Body of pancreas (tissue), 4 donors: ENCODE measurements around the gene THOC5. TPM values are rescaled to one million over a fixed set of nuclear protein-coding genes. Genes with fewer than 3 reads are reported as not detected.
"Not testable (repeated sequence)": the region's sequence is repeated elsewhere in the genome, so short reads cannot be mapped to it uniquely, and the experiment has no call there.

ENCODE experiments used
- ATAC-seq: fragments of 150-250 bp; one replicate; pipeline ENCODE4 v1.9.1; 2016
- DNase-seq, 4 donors: peaks; one replicate each; pipeline ENCODE4 v3.0.0-alpha.2; 2019
- H3K27ac ChIP-seq, 4 donors: fragments of 200-600 bp; sonication (generic); 1 replicate in 3 of 4; 2 replicates in 1 of 4; pipeline versions ENCODE4 v1.5.1 to v1.6.1; 2016 to 2019; ENCODE audit warnings: mild to moderate bottlenecking in 1 of 4, mixed read lengths in 1 of 4, moderate library complexity in 1 of 4
- H3K27me3 ChIP-seq, 2 donors: fragments of 200-600 bp; sonication (generic); one replicate each; pipeline ENCODE4 v1.6.0; 2016; ENCODE audit warnings: mild to moderate bottlenecking in 1 of 2
- H3K36me3 ChIP-seq, 2 donors: fragments of 200-600 bp; sonication (generic); replicated peaks in 1 of 2; 2 replicates each; pipeline ENCODE4 v1.5.1; 2016; ENCODE audit warnings: low read depth in 2 of 2; ENCODE audit not compliant: insufficient read depth in 1 of 2
- H3K4me1 ChIP-seq: fragments of 200-600 bp; sonication (generic); one replicate; pipeline ENCODE4 v1.6.0; 2016
- H3K4me3 ChIP-seq, 2 donors: fragments of 200-600 bp; sonication (generic); 1 replicate in 1 of 2; 2 replicates in 1 of 2; pipeline ENCODE4 v1.5.1; 2016 to 2019
- H3K9me3 ChIP-seq, 3 donors: fragments of 200-600 bp; sonication (generic); 1 replicate in 2 of 3; 2 replicates in 1 of 3; pipeline ENCODE4 v1.5.1; 2016
- POLR2A ChIP-seq, 3 donors: fragments of 450-650 bp; IDR thresholded peaks; one replicate each; pipeline ENCODE4 v1.6.1; 2016; ENCODE audit warnings: antibody characterized with exemption in 3 of 3, mild to moderate bottlenecking in 2 of 3
- WGBS, 2 donors: methylation state at CpG; one replicate each; pipeline ENCODE4 v1.1.5; 2017; 5-methylcytosine and 5-hydroxymethylcytosine counted together
- intact Hi-C: fragments of 100-400 bp; cut with DNase I; formaldehyde crosslinking; loops from one replicate; pipeline ENCODE4 v1.15.1; 2023
- total RNA-seq, 2 donors: library from RNA; depleted of rRNA; stranded (reverse); fragments of >200 nt; gene quantifications; one replicate each; pipeline ENCODE4 v1.1.0, GENCODE V29; 2016
- TF ChIP-seq, protein P1 (sequence below), 7 experiments: fragments of 450-650 bp in 4 of 7; fragments of 200-600 bp in 3 of 7; sonication (generic) in 3 of 7; IDR thresholded peaks; one replicate each; pipeline ENCODE4 v1.5.1; 2016 to 2019; ENCODE audit warnings: antibody characterized with exemption in 7 of 7

Gene THOC5
- total RNA-seq, 2 donors from 2014 or later = 20.0 to 29.0 TPM

- H3K27me3 ChIP-seq = no peaks in the 10 kb centered on the region
- H3K4me1 ChIP-seq = no peaks in the 10 kb centered on the region
- 34 to 54% methylated on average over 4 of the region's 4 CpGs for WGBS, 2 donors
- intact Hi-C loops = no loop called here
- ATAC-seq = peak; percentile 28
- DNase-seq = peak in 2 of 4 donors; percentile 24 to 47
- no peak for TF ChIP-seq POLR2A (IDR thresholded peaks at IDR 0.05)
- TF ChIP-seq, protein P1, sequence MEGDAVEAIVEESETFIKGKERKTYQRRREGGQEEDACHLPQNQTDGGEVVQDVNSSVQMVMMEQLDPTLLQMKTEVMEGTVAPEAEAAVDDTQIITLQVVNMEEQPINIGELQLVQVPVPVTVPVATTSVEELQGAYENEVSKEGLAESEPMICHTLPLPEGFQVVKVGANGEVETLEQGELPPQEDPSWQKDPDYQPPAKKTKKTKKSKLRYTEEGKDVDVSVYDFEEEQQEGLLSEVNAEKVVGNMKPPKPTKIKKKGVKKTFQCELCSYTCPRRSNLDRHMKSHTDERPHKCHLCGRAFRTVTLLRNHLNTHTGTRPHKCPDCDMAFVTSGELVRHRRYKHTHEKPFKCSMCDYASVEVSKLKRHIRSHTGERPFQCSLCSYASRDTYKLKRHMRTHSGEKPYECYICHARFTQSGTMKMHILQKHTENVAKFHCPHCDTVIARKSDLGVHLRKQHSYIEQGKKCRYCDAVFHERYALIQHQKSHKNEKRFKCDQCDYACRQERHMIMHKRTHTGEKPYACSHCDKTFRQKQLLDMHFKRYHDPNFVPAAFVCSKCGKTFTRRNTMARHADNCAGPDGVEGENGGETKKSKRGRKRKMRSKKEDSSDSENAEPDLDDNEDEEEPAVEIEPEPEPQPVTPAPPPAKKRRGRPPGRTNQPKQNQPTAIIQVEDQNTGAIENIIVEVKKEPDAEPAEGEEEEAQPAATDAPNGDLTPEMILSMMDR (IDR thresholded peaks at IDR 0.05) = no peak
- no peak overlapping the region for H3K27ac ChIP-seq
- no peaks in the 10 kb centered on the region for H3K36me3 ChIP-seq
- H3K9me3 ChIP-seq = no peaks in the 10 kb centered on the region
- no peak overlapping the region for H3K4me3 ChIP-seq
Measured at GRCh38 chr22:29593923-29594322, 40.4 kb upstream of the THOC5 start.

GRCh38 chr22:29587938-29588699, 34.6 kb upstream of the THOC5 start:
- DNase-seq (no peak), ATAC-seq (no peak)
- no peak for TF ChIP-seq POLR2A (IDR thresholded peaks at IDR 0.05)
- TF ChIP-seq, protein P1 (IDR thresholded peaks at IDR 0.05) = no peak
- WGBS, 2 donors = 60 to 68% methylated on average over 6 to 9 of the region's 9 CpGs
- H3K27ac ChIP-seq = no peak overlapping the region
- H3K4me1 ChIP-seq = no peaks in the 10 kb centered on the region
- H3K4me3 ChIP-seq = no peak overlapping the region
- H3K36me3 ChIP-seq = no peaks in the 10 kb centered on the region
- no peaks in the 10 kb centered on the region for H3K9me3 ChIP-seq
- intact Hi-C loops = no loop called here
- H3K27me3 ChIP-seq = no peaks in the 10 kb centered on the region

GRCh38 chr22:29586193-29586705, 32.7 kb upstream of the THOC5 start:
- H3K36me3 ChIP-seq, H3K4me1 ChIP-seq, intact Hi-C loops, H3K27ac ChIP-seq, ATAC-seq, DNase-seq, H3K9me3 ChIP-seq, H3K4me3 ChIP-seq, H3K27me3 ChIP-seq: not testable (repeated sequence)
- WGBS, 2 donors = 79% methylated on average over 4 of the region's 4 CpGs

GRCh38 chr22:29584975-29585374, 31.4 kb upstream of the THOC5 start:
- no peaks in the 10 kb centered on the region for H3K36me3 ChIP-seq
- H3K27ac ChIP-seq = no peak overlapping the region
- DNase-seq = no peak
- ATAC-seq = no peak
- 51 to 93% methylated on average over 2 to 5 of the region's 5 CpGs for WGBS, 2 donors
- intact Hi-C loops = no loop called here
- H3K9me3 ChIP-seq = no peaks in the 10 kb centered on the region
- no peak overlapping the region for H3K4me3 ChIP-seq
- TF ChIP-seq, protein P1 (IDR thresholded peaks at IDR 0.05) = no peak
- TF ChIP-seq POLR2A (IDR thresholded peaks at IDR 0.05) = no peak
- no peaks in the 10 kb centered on the region for H3K27me3 ChIP-seq
- peaks cover 17% of the 10 kb centered on the region for H3K4me1 ChIP-seq

DNA sequence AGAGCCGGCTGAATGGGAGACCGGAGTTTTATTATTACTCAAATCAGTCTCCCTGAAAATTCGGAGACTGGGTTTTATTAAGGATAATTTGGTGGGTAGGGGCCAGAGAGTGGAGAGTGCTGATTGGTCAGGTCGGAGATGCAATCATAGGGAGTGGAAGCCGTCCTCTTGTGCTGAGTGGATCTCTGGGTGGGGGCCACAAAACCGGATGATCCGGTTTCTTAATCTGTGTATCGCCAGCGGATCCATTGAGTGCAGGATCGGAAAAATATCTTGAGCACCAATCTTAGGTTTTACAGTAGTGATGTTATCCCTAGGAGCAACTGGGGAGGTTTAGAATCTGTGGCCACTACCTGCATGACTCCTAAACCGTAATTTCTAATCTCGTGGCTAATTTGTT, 28.2 kb upstream of the THOC5 start:
- ATAC-seq (no peak), DNase-seq (peak in 3 of 4 donors; percentile 27 to 50 (median 31))
- Histone ChIP-seq H3K27ac (no peak overlapping the region), H3K36me3 (no peaks in the 10 kb centered on the region), H3K9me3 (no peaks in the 10 kb centered on the region), H3K4me1 (peaks cover 18% of the 10 kb centered on the region), H3K27me3 (no peaks in the 10 kb centered on the region), H3K4me3 (no peak overlapping the region)
- TF ChIP-seq, protein P1 (IDR thresholded peaks at IDR 0.05) = no peak
- TF ChIP-seq POLR2A (IDR thresholded peaks at IDR 0.05) = no peak
- WGBS, 2 donors = 45 to 49% methylated on average over 11 to 12 of the region's 12 CpGs
- intact Hi-C loops = no loop called here
